Activated CD4-positive, alpha-beta memory T cell treated with anti-CD3 and anti-CD28 coated beads for 36 hours (primary cell): Measurements from ENCODE around the gene PIKFYVE. TPM values are rescaled to one million over a fixed set of nuclear protein-coding genes. Genes with fewer than 3 reads are reported as not detected.

Source experiments
- CTCF ChIA-PET: fragments of 350-600 bp; sonication (Branson Sonifier 250); formaldehyde crosslinking; loops from one replicate; lab custom pipeline; 2021; ENCODE audit warnings: antibody characterized with exemption, inconsistent platforms; lab: Charles Lee
- POLR2A ChIA-PET: fragments of 350-600 bp; sonication (Branson Sonifier 250); formaldehyde crosslinking; loops from one replicate; lab custom pipeline; 2021; ENCODE audit warnings: antibody characterized with exemption; lab: Charles Lee
- DNase-seq: peaks from one replicate; pipeline ENCODE4 v3.0.0-alpha.2; 2020
- H3K27ac Mint-ChIP-seq: one replicate; pipeline ENCODE4 v1.8.0; 2021; ENCODE audit warnings: mixed read lengths
- H3K27me3 Mint-ChIP-seq: one replicate; pipeline ENCODE4 v1.8.0; 2021; ENCODE audit warnings: mixed read lengths
- H3K36me3 Mint-ChIP-seq: one replicate; pipeline ENCODE4 v1.8.0; 2021; ENCODE audit warnings: mixed read lengths
- H3K4me1 Mint-ChIP-seq: one replicate; pipeline ENCODE4 v1.8.0; 2021; ENCODE audit warnings: low read depth, mixed read lengths
- H3K4me3 Mint-ChIP-seq: one replicate; pipeline ENCODE4 v1.8.0; 2021; ENCODE audit warnings: mild to moderate bottlenecking, mixed read lengths
- H3K9me3 Mint-ChIP-seq: one replicate; pipeline ENCODE4 v1.8.0; 2021; ENCODE audit warnings: mixed read lengths
- intact Hi-C: fragments of 100-400 bp; cut with micrococcal nuclease; formaldehyde crosslinking; loops from one replicate; pipeline ENCODE4 v1.15.1; 2023
- total RNA-seq, 2 experiments: library from RNA; stranded (reverse); gene quantifications; one replicate each; pipeline ENCODE4 v1.2.3, GENCODE V29; 2021

Gene PIKFYVE
- total RNA-seq, 2 experiments from 2014 or later: 22.4 to 23.7 TPM

DNA sequence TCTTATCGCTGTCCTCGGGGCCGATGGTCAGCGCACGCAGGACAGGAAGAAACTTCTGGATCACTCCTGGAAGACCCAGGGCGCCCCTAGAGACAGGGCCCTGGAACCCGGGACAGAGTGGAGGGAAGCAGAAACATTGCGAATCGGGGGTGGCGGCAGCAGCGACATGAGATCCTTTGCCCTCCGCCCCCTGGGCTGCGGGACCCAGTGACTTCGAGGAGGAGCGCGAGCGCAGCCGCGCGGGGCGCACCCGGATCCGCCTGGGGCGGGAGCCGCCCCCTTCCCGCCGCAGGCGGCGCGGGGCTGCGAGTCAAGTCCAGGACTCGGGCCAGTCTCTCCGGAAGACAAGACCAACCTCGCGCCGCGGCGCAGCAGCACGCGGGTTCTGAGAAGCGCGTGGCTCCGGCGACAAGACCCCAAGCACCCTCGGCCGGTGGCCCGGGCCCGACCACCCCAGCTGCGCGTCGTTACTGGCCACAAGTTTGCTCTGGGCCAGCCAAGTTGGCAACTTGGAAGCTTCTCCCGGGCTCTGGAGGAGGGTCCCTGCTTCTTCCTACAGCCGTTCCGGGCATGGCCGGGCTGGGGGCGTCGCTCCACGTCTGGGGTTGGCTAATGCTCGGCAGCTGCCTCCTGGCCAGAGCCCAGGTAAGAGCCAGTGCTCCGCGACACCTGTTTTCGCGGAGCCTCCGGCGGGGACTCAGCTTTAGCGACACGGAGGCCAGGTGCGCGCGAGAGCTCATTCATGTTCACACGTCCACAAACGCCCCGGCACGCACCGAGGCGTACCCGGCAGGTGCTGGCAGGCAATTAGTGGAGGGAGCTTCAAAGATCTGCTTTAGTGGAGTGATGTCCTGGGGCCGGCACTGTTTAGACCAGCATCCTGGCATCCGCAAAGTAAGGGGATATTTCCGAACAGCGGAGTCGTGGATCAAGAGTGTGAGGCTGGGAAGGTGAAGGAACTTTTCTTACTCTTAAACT, 140.7 kb downstream of the PIKFYVE start, which contains the start of gene PTH2R:
Gene PTH2R, plus strand, starts transcription at position 319 of the 978 bp plus-strand sequence. Its CDS starts 252 bp downstream, at position 571.
- POLR2A ChIA-PET: no interaction called here
- no peak for DNase-seq
- Mint-ChIP-seq H3K4me1 (peaks cover 9% of the 10 kb centered on the region), H3K27ac (no peak within 1 kb of the TSS), H3K4me3 (no peak within 1 kb of the TSS), H3K36me3 (no peaks in the 10 kb centered on the region), H3K27me3 (peaks cover 52% of the 10 kb centered on the region), H3K9me3 (no peaks in the 10 kb centered on the region)
- CTCF ChIA-PET: interaction anchor here (0.6 to 1.5 kb wide), 6 partner anchors 9 to 1554 kb away, joined by 3 to 8 read pairs (median 4); no protein-coding TSS in a partner anchor
- intact Hi-C loops: loop anchor here (10.0 kb wide), 1 partner anchor 1018 kb away; the partner anchor contains the start of gene MAP2

DNA sequence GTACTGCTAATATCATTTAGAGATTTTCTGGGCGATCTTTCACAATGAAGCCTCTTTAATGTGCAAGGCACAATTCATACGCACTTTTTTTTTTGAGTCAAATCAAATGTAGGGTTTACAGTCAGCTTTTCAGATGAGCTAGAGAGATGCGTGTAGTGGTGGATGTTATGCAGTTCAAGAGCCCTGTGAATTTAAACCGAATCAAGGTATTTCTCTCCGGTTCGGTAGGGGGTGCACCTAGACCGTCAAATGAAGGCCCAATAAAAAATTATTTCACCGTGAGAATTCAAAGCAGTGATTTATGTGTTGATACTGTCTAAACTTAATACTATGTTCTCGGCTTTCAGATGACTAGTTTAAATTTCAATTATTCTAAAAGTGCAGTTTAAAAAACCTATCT, 141.6 kb downstream of the PIKFYVE start:
- no peak overlapping the region for H3K4me3 Mint-ChIP-seq
- POLR2A ChIA-PET: no interaction called here
- no peak overlapping the region for H3K27ac Mint-ChIP-seq
- DNase-seq: peak; percentile 15
- H3K4me1 Mint-ChIP-seq: peaks cover 9% of the 10 kb centered on the region
- no peaks in the 10 kb centered on the region for H3K36me3 Mint-ChIP-seq
- CTCF ChIA-PET: interaction anchor here (0.6 to 1.5 kb wide), 6 partner anchors 8 to 1553 kb away, joined by 3 to 8 read pairs (median 4); no protein-coding TSS in a partner anchor
- H3K27me3 Mint-ChIP-seq: peaks cover 50% of the 10 kb centered on the region
- intact Hi-C loops: loop anchor here (10.0 kb wide), 1 partner anchor 1017 kb away; the partner anchor contains the start of gene MAP2
- H3K9me3 Mint-ChIP-seq: no peaks in the 10 kb centered on the region

Other genes starting within 250 kb of the PIKFYVE start
- gene PLEKHM3, start 240.7 kb upstream of the PIKFYVE start, total RNA-seq: 1 to 10 TPM; 4.5 to 5.5 TPM
- not detected for gene CRYGD, start 141.7 kb upstream of the PIKFYVE start, total RNA-seq
- gene CRYGC, start 136.4 kb upstream of the PIKFYVE start, total RNA-seq: not detected
- gene CRYGB, start 120.1 kb upstream of the PIKFYVE start, total RNA-seq: not detected
- gene CRYGA, start 102.7 kb upstream of the PIKFYVE start, total RNA-seq: not detected
- gene C2orf80, start 76.2 kb upstream of the PIKFYVE start, total RNA-seq: not detected
- gene IDH1, start 11.2 kb upstream of the PIKFYVE start, total RNA-seq: 10 to 100 TPM; 30.9 to 32.9 TPM
- gene PTH2R, start 140.5 kb downstream of the PIKFYVE start, total RNA-seq: under 1 TPM in 1 of 2 experiments, not detected in 1; 0.10 TPM